ENCODE measurements around the gene RPS15. TPM values are rescaled to one million over a fixed set of nuclear protein-coding genes. Genes with fewer than 3 reads are reported as not detected.
A peak's percentile ranks its signal among the peaks of the same experiment; 100 is the strongest.

Gene RPS15
- total RNA-seq, 1 experiment from 2014 or later: 1,862 TPM

GRCh38 chr19:1399079-1399478 is 39.1 kb upstream of the RPS15 start:
- no peak overlapping the region for H3K4me3 ChIP-seq (replicated peaks in 1 of 2; ENCODE audit: low read depth in 1 of 2, low read length in 2 of 2)
- ChIA-PET RAD21 (ENCODE audit: low non-redundant PET in 1 of 2, low total read pairs in 2 of 2, uncharacterized antibody in 2 of 2, unreplicated experiment in 2 of 2) (no interaction called here), CTCF (no interaction called here), POLR2A (no interaction called here)
- ATAC-seq (no peak), DNase-seq (ENCODE audit: low read depth, low spot score) (no peak)
- H3K9me2 ChIP-seq (ENCODE audit: insufficient read depth): no peaks in the 10 kb centered on the region
- peaks cover 0 to 6% of the 10 kb centered on the region in 2 experiments; a peak in 2 of 4 replicates for H3K36me3 ChIP-seq (ENCODE audit: control insufficient read depth in 1 of 2, insufficient read depth in 2 of 2, low read length in 2 of 2)
- no peak overlapping the region for H3K4me2 ChIP-seq (ENCODE audit: low read length)
- TF ChIP-seq ZFX (IDR thresholded peaks at IDR 0.05) (no peak), TCF7L2 (IDR thresholded peaks at IDR 0.05; ENCODE audit: borderline replicate concordance, extremely low read depth, insufficient read depth, insufficient read length) (no peak), EGR1 (IDR thresholded peaks at IDR 0.05; ENCODE audit: low read depth) (no peak), SRF (IDR thresholded peaks at IDR 0.05; ENCODE audit: low read depth) (no peak), FOSL1 (IDR thresholded peaks at IDR 0.05; ENCODE audit: low read depth) (no peak), EZH2 (IDR thresholded peaks at IDR 0.05) (no peak)
- no peaks in the 10 kb centered on the region for H3K27me3 ChIP-seq (ENCODE audit: insufficient read depth, low read length)
- H2AFZ ChIP-seq (ENCODE audit: low read depth, low read length, poor library complexity, severe bottlenecking): no peak overlapping the region
- peaks cover 14% of the 10 kb centered on the region for H3K79me2 ChIP-seq (ENCODE audit: insufficient read depth, low read length)
- H3K9me3 ChIP-seq (ENCODE audit: control insufficient read depth in 1 of 2, insufficient read depth in 1 of 2, low read depth in 1 of 2, low read length in 2 of 2): no peaks in the 10 kb centered on the region
- intact Hi-C loops (cut with micrococcal nuclease): no loop called here
- H3K27ac ChIP-seq (ENCODE audit: low read depth, low read length): no peak overlapping the region; the same call in 1 of the 2 replicates
- peaks cover 12 to 54% of the 10 kb centered on the region in 2 experiments for H3K4me1 ChIP-seq (ENCODE audit: control insufficient read depth in 1 of 2, insufficient read depth in 2 of 2, low read length in 2 of 2)
- H3K9ac ChIP-seq (ENCODE audit: low read length): no peak overlapping the region
- no TSS peak for BruUV-seq (replicated peaks)
- H4K20me1 ChIP-seq (ENCODE audit: insufficient read depth): no peaks in the 10 kb centered on the region

DNA sequence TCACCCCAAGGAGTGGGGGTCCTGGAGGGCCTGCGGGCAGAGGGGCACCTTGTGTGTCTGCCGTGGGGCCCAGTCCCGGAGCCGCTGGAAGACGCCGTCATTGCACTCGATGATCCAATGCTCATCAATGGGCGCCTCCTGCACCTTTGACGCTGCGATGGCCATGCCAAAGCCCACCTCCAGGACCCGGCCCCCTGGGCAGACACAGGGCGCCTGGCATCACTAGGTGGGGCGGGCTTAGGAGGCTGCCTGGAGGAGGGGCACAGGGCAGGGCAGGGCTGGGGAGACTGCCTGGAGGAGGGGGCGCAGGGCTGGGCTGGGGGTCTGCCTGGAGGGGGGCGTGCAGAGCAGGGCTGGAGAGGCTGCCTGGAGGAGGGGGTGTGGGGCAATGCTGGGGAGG is 38.5 kb upstream of the RPS15 start:
- no peak overlapping the region for H2AFZ ChIP-seq (ENCODE audit: low read depth, low read length, poor library complexity, severe bottlenecking)
- ChIA-PET CTCF (no interaction called here), POLR2A (no interaction called here), RAD21 (ENCODE audit: low non-redundant PET in 1 of 2, low total read pairs in 2 of 2, uncharacterized antibody in 2 of 2, unreplicated experiment in 2 of 2) (no interaction called here)
- intact Hi-C loops (cut with micrococcal nuclease): loop anchor here (10.0 kb wide), 1 partner anchor 125 kb away; the partner anchor contains the start of gene FAM174C
- peaks cover 0 to 6% of the 10 kb centered on the region in 2 experiments; a peak in 2 of 4 replicates for H3K36me3 ChIP-seq (ENCODE audit: control insufficient read depth in 1 of 2, insufficient read depth in 2 of 2, low read length in 2 of 2)
- DNase-seq (ENCODE audit: low read depth, low spot score) (no peak), ATAC-seq (no peak)
- H3K4me1 ChIP-seq (ENCODE audit: control insufficient read depth in 1 of 2, insufficient read depth in 2 of 2, low read length in 2 of 2): peaks cover 12 to 54% of the 10 kb centered on the region in 2 experiments
- no peaks in the 10 kb centered on the region for H4K20me1 ChIP-seq (ENCODE audit: insufficient read depth)
- H3K9me2 ChIP-seq (ENCODE audit: insufficient read depth): no peaks in the 10 kb centered on the region
- H3K9me3 ChIP-seq (ENCODE audit: control insufficient read depth in 1 of 2, insufficient read depth in 1 of 2, low read depth in 1 of 2, low read length in 2 of 2): no peaks in the 10 kb centered on the region
- H3K79me2 ChIP-seq (ENCODE audit: insufficient read depth, low read length): peaks cover 14% of the 10 kb centered on the region
- BruUV-seq (replicated peaks): no TSS peak
- peak overlapping the region in 1 of 2 experiments; percentile 96; a peak in 2 of 4 replicates for H3K4me3 ChIP-seq (replicated peaks in 1 of 2; ENCODE audit: low read depth in 1 of 2, low read length in 2 of 2)
- no peak for TF ChIP-seq SRF (IDR thresholded peaks at IDR 0.05; ENCODE audit: low read depth)
- TF ChIP-seq POLR2A (IDR thresholded peaks at IDR 0.05; ENCODE audit: borderline replicate concordance, extremely low read depth, insufficient read depth, insufficient read length): no peak
- no peak for TF ChIP-seq ZFX (IDR thresholded peaks at IDR 0.05)
- TF ChIP-seq FOSL1 (IDR thresholded peaks at IDR 0.05; ENCODE audit: low read depth): no peak
- peak overlapping the region; percentile 26; the same call in 1 of the 2 replicates for H3K27ac ChIP-seq (ENCODE audit: low read depth, low read length)
- peak overlapping the region; percentile 89; the same call in 1 of the 2 replicates for H3K9ac ChIP-seq (ENCODE audit: low read length)
- H3K27me3 ChIP-seq (ENCODE audit: insufficient read depth, low read length): no peaks in the 10 kb centered on the region
- H3K4me2 ChIP-seq (ENCODE audit: low read length): peak overlapping the region; percentile 99
